C4-2B (cell line): ENCODE data around the gene RPL27.
A peak's percentile ranks its signal among the peaks of the same experiment; 100 is the strongest.

Source experiments
- H3K27ac ChIP-seq: fragments of 450-650 bp; 2 replicates; pipeline ENCODE4 v1.5.1; 2017
- ZFX ChIP-seq: fragments of 450-650 bp; IDR thresholded peaks from 2 replicates; pipeline ENCODE4 v1.6.1; 2017
- TF ChIP-seq, protein P1 (sequence below): fragments of 450-650 bp; conservative IDR thresholded peaks from 2 replicates; pipeline ENCODE4 v1.5.1; 2017; ENCODE audit warnings: mild to moderate bottlenecking

Gene RPL27

GRCh38 chr17:43020030-43020621 is 21.9 kb downstream of the RPL27 start:
- TF ChIP-seq, protein P1, sequence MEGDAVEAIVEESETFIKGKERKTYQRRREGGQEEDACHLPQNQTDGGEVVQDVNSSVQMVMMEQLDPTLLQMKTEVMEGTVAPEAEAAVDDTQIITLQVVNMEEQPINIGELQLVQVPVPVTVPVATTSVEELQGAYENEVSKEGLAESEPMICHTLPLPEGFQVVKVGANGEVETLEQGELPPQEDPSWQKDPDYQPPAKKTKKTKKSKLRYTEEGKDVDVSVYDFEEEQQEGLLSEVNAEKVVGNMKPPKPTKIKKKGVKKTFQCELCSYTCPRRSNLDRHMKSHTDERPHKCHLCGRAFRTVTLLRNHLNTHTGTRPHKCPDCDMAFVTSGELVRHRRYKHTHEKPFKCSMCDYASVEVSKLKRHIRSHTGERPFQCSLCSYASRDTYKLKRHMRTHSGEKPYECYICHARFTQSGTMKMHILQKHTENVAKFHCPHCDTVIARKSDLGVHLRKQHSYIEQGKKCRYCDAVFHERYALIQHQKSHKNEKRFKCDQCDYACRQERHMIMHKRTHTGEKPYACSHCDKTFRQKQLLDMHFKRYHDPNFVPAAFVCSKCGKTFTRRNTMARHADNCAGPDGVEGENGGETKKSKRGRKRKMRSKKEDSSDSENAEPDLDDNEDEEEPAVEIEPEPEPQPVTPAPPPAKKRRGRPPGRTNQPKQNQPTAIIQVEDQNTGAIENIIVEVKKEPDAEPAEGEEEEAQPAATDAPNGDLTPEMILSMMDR = no peak
- no peak for TF ChIP-seq ZFX
- H3K27ac ChIP-seq = no peak overlapping the region

DNA sequence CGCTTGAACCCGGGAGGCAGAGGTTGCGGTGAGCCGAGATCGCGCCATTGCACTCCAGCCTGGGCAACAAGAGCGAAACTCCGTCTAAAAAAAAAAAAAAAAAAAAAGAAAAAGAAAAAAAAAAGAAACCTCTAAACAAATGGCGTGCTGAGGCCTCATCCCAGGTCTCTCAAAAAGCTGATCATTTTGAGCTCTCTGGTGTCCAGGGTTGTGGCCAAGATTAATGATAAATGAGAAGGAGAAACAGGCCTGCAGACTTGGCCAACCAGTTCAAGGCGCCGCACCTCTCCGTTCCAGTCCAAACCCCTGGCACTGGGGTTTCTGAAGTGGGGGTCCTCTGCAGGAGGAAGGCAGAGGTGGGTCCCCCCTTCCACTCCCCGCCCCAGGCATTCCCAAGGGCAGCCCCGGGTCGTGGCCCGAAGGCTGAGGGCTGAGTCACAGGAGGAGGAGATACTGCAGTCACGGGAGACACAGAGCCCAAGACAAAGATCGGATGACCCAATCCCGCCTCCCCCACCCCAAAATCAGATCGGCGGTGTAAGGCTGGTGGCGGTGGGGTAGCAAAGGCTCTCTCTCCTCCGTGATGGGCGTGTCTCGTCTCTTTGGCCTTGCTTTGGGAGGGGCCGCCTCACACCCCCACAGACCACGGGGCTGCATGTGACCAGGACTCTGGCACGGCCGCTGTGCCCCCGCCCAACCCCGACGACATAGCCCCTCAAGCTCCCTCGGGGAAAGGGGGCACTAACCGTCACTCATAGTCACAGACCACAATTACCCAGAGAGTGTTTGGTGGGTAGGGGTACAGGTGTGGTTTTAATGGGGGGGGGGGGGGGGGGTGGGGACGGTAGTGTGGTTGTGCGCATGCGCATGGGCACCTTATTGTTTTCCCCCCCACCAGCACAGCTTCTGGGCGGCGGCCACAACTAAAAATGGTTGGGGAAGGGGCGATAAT is 22.8 kb downstream of the RPL27 start:
- peak overlapping the region; percentile 42; the same call in 1 of the 2 replicates for H3K27ac ChIP-seq
- TF ChIP-seq, protein P1 = no peak
- no peak for TF ChIP-seq ZFX

- peak within 1 kb of the TSS; percentile 42 for H3K27ac ChIP-seq
- TF ChIP-seq, protein P1 = no peak
- peak; percentile 42; the same call in 1 of the 2 replicates for TF ChIP-seq ZFX
These were observed 23.7 kb downstream of the RPL27 start, which contains the start of gene VAT1 for GRCh38 chr17:43021741-43022512. TSS of gene VAT1 (minus strand) at chr17:43022385. CDS start at chr17:43022322, 63 bp downstream.

DNA sequence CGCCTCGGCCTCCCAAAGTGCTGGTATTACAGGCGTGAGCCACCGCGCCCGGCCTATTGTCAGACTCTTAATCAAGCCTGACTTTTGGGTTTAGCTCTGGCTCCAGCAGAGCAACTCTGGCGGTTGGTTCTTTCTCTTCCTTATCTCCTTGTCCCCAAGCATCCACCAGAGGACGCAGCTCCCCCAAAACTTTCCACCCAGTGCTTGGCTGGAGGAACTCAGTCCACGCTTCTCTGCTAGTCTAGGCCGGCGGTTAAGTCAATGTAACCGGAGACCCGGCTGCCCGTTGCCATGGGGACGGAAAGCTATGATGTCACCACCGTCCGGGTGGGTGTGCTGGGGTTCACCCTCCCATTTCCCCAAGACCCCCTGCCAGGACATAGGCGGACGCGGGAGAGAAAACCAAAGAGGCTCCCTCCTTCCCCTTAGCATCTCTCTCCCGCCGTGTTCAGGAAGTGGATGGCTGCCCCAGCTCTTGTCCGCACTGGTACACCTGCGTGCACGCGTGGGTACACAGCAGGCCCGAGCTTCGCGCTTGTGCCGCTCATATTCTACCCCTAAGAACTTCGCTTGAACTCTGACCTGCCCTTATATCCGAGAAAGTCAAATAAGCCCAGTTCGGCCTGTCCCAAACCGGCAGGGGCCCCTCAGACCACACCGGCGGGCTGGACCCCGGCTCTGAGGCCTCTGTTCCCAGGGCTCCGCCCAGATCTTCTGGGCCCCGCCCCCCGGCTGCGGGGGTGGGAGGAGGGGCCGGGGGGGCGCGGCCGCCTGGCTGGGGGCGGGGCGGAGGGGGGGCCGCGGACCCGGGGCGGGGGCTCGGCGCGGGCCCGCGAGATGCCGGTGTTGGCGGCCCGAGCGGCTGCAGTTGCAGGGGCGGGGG is 26.4 kb downstream of the RPL27 start, which contains the start of gene RND2:
Gene RND2 (plus strand): TSS at position 825 of the 883 bp plus-strand sequence. CDS start 117 bp downstream, outside the sequence.
- H3K27ac ChIP-seq = no peak within 1 kb of the TSS
- TF ChIP-seq ZFX = no peak

DNA sequence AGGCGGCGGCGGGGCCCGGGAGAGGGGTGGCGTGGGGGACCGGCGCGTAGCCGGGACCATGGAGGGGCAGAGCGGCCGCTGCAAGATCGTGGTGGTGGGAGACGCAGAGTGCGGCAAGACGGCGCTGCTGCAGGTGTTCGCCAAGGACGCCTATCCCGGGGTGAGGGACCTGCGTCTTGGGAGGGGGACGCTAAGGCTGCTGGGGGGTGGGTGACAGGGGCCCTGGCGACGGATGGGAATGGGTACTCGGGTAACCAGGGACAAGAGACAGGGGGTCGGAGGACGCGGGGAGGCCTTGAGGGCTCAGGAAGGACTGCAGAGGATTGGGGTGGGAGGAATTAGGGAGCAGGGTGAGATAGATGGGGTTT is 27.1 kb downstream of the RPL27 start:
- H3K27ac ChIP-seq = no peak overlapping the region
- TF ChIP-seq ZFX = no peak
- TF ChIP-seq, protein P1 = no peak

GRCh38 chr17:43025766-43026537 is 27.7 kb downstream of the RPL27 start:
- TF ChIP-seq, protein P1 = no peak
- TF ChIP-seq ZFX = no peak
- no peak overlapping the region for H3K27ac ChIP-seq
